Gastrocnemius medialis (tissue), 4 donors: ENCODE results near the gene NUDT14. TPM values are rescaled to one million over a fixed set of nuclear protein-coding genes. Genes with fewer than 3 reads are reported as not detected.

ENCODE experiments used
- ATAC-seq, 2 donors: fragments of 150-250 bp; one replicate each; pipeline ENCODE4 v1.9.1; 2016
- DNase-seq, 2 donors: peaks; one replicate each; pipeline ENCODE4 v3.0.0-alpha.2; 2019
- H3K27ac ChIP-seq, 4 donors: fragments of 200-600 bp; sonication (generic); 1 replicate in 1 of 4; 2 replicates in 3 of 4; pipeline ENCODE4 v1.5.1; 2016 to 2018; ENCODE audit warnings: mild to moderate bottlenecking in 2 of 4, moderate library complexity in 1 of 4
- H3K27me3 ChIP-seq, 3 donors: fragments of 200-600 bp; sonication (generic) in 2 of 3; 1 replicate in 1 of 3; 2 replicates in 2 of 3; pipeline versions ENCODE4 v1.5.1 to v1.6.0; 2016 to 2019; ENCODE audit warnings: mild to moderate bottlenecking in 1 of 3, moderate library complexity in 1 of 3
- H3K36me3 ChIP-seq, 2 donors: fragments of 200-600 bp; sonication (generic) in 1 of 2; one replicate each; pipeline ENCODE4 v1.5.1; 2017 to 2018
- H3K4me1 ChIP-seq, 2 donors: fragments of 200-600 bp; sonication (generic) in 1 of 2; one replicate each; pipeline ENCODE4 v1.5.1; 2016 to 2017; ENCODE audit warnings: mild to moderate bottlenecking in 2 of 2
- H3K4me3 ChIP-seq, 4 donors: fragments of 200-600 bp; sonication (generic) in 3 of 4; 1 replicate in 1 of 4; 2 replicates in 3 of 4; pipeline ENCODE4 v1.5.1; 2016 to 2019; ENCODE audit warnings: mild to moderate bottlenecking in 2 of 4
- H3K9me3 ChIP-seq, 3 donors: fragments of 200-600 bp; sonication (generic) in 2 of 3; 1 replicate in 1 of 3; 2 replicates in 2 of 3; pipeline ENCODE4 v1.5.1; 2016 to 2019
- POLR2A ChIP-seq, 2 donors: fragments of 450-650 bp; IDR thresholded peaks; one replicate each; pipeline ENCODE4 v1.6.1; 2017; ENCODE audit warnings: antibody characterized with exemption in 2 of 2, mild to moderate bottlenecking in 2 of 2, moderate library complexity in 2 of 2
- in situ Hi-C, 4 donors: fragments of 200-750 bp; cut with MboI; loops; one replicate each; pipeline versions ENCODE4 v1.15.0 to v1.8.0; 2017; ENCODE audit warnings: low sequenced_read_pairs in 4 of 4
- intact Hi-C: fragments of 100-400 bp; cut with DNase I; formaldehyde crosslinking; loops from one replicate; pipeline ENCODE4 v1.15.1; 2023; ENCODE audit warnings: low total_unique reads
- total RNA-seq, 4 donors: library from RNA; depleted of rRNA; stranded (reverse); fragments of >200 nt; gene quantifications; one replicate each; pipeline versions ENCODE4 v1.1.0 to v1.2.3, GENCODE V29; 2016
- TF ChIP-seq, protein P1 (sequence below), 5 experiments: fragments of 450-650 bp in 3 of 5; fragments of 200-600 bp in 2 of 5; sonication (generic) in 2 of 5; IDR thresholded peaks in 4 of 5; conservative IDR thresholded peaks in 1 of 5; 1 replicate in 4 of 5; 2 replicates in 1 of 5; pipeline ENCODE4 v1.5.1; 2016 to 2019; ENCODE audit warnings: antibody characterized with exemption in 5 of 5, mild to moderate bottlenecking in 3 of 5, moderate library complexity in 3 of 5

The NUDT14 gene
- total RNA-seq, 4 donors from 2014 or later, result 11.0 to 25.5 (median 16.4) TPM

DNA sequence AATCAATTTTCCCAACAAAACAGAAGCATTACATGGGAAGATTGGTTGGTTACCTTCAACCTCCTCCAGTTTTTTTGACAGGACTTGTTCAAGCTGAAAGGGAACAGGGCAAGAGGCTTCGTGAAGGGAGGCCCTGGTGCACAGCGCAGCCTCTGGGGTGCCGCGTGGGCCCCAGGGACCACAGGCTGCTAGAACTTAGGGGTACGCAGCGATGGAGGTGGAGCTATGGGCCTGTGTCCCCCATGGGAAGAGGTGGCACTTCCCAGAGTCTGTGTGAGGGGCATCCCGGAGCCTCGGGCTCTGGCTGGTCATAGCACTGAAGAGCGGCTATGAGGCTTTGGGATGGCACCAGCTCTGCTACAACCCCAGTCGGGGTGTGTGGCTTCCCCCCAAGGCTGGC is 45.1 kb upstream of the NUDT14 start:
- in situ Hi-C loops, result no loop called here
- H3K9me3 ChIP-seq, result no peaks in the 10 kb centered on the region
- intact Hi-C loops, result no loop called here
- no peak overlapping the region for H3K27ac ChIP-seq
- no peak for DNase-seq
- TF ChIP-seq POLR2A (IDR thresholded peaks at IDR 0.05), result no peak
- TF ChIP-seq, protein P1, sequence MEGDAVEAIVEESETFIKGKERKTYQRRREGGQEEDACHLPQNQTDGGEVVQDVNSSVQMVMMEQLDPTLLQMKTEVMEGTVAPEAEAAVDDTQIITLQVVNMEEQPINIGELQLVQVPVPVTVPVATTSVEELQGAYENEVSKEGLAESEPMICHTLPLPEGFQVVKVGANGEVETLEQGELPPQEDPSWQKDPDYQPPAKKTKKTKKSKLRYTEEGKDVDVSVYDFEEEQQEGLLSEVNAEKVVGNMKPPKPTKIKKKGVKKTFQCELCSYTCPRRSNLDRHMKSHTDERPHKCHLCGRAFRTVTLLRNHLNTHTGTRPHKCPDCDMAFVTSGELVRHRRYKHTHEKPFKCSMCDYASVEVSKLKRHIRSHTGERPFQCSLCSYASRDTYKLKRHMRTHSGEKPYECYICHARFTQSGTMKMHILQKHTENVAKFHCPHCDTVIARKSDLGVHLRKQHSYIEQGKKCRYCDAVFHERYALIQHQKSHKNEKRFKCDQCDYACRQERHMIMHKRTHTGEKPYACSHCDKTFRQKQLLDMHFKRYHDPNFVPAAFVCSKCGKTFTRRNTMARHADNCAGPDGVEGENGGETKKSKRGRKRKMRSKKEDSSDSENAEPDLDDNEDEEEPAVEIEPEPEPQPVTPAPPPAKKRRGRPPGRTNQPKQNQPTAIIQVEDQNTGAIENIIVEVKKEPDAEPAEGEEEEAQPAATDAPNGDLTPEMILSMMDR (IDR thresholded peaks at IDR 0.05 in 4 of 5, conservative IDR thresholded peaks at IDR 0.05 in 1 of 5), result no peak
- no peaks in the 10 kb centered on the region for H3K27me3 ChIP-seq
- no peak overlapping the region for H3K4me3 ChIP-seq
- peaks cover 0 to 29% of the 10 kb centered on the region in 2 donors for H3K36me3 ChIP-seq
- H3K4me1 ChIP-seq, result peaks cover 0 to 4% of the 10 kb centered on the region in 2 donors
- no peak for ATAC-seq

DNA sequence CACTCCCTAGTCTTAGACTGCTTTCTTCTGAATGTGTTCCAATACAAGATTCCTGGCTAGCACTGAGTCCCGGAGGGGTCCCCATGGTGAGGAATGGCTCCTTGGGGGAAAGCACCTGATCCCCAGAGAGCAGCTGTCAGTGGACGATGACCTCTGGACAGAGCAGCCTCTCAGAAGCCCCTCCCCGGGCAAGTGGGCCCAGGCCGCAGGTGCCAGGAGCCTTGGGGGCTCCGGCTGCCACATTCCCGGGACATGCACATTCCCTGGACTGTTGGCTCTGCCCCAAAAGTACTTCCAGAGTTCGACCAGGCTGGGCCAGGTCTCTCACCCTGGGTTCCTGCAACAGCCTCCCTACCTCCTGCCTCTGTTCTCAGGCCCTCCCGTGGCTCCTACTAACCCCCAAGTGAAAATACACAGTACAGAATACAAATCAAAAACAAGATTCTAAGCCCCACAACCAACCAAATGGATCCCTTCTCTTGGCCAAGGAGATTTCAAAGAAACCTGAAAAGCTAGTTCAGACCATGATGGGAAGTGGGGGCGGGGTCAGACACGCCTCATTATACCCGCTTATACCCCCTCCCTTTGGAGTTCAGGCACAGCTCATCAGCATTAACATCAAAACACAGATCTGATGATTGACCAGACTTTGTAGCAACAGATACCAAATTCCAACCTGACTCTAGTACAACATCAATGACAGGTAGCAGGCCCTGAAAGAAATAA is 43.9 kb upstream of the NUDT14 start:
- in situ Hi-C loops (loop anchor here in 1 of 4 donors (25.0 kb wide), 1 partner anchor 112 kb away; no protein-coding TSS in a partner anchor), intact Hi-C loops (no loop called here)
- ATAC-seq (no peak), DNase-seq (no peak)
- TF ChIP-seq, protein P1 (IDR thresholded peaks at IDR 0.05 in 4 of 5, conservative IDR thresholded peaks at IDR 0.05 in 1 of 5), result no peak
- TF ChIP-seq POLR2A (IDR thresholded peaks at IDR 0.05), result no peak
- Histone ChIP-seq H3K36me3 (peaks cover 0 to 29% of the 10 kb centered on the region in 2 donors), H3K9me3 (no peaks in the 10 kb centered on the region), H3K4me1 (peaks cover 0 to 4% of the 10 kb centered on the region in 2 donors), H3K4me3 (no peak overlapping the region), H3K27ac (no peak overlapping the region), H3K27me3 (no peaks in the 10 kb centered on the region)

DNA sequence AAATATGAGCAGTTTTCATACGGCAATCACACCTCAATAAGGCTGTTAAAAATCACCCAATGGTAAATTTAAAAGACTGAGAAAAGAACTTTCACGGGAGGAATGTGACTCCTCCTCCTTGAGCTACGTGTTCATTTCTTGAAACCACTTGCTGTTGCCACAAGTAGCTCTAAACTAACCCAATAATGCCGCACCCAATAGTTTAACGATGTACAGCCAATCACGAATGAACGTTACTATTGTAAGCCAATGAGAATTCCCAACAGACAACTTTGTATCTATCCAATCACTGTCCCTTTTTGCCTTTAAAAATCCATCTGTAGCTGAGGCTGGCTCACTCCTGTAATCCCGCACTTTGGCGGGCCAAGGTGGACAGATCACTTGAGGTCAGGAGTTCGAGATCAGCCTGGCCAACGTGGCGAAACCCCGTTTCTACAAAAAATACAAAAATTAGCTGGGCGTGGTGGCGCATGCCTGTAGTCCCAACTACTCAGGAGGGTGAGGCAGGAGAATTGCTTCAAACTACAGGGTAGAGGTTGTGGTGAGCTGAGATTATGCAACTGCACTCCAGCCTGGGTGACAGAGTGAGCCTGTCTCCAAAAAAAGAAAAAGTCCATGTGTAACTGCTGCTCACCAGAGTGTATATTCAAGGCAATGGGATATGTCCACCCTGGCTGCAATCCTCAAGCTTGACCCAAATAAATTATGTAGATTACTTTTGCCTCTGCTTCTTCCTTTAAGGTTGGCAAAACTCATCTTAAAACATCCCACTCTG is 42.8 kb upstream of the NUDT14 start:
- intact Hi-C loops (no loop called here), in situ Hi-C loops (loop anchor here in 1 of 4 donors (25.0 kb wide), 1 partner anchor 113 kb away; no protein-coding TSS in a partner anchor)
- peak; percentile 58 to 88 for ATAC-seq
- no peak for DNase-seq
- Histone ChIP-seq H3K27me3 (no peaks in the 10 kb centered on the region), H3K9me3 (no peaks in the 10 kb centered on the region), H3K4me3 (no peak overlapping the region), H3K36me3 (peaks cover 0 to 37% of the 10 kb centered on the region in 2 donors), H3K4me1 (peaks cover 0 to 4% of the 10 kb centered on the region in 2 donors), H3K27ac (peak overlapping the region in 1 of 4 donors; percentile 45)
- TF ChIP-seq POLR2A (IDR thresholded peaks at IDR 0.05), result no peak
- TF ChIP-seq, protein P1 (IDR thresholded peaks at IDR 0.05 in 4 of 5, conservative IDR thresholded peaks at IDR 0.05 in 1 of 5), result no peak

DNA sequence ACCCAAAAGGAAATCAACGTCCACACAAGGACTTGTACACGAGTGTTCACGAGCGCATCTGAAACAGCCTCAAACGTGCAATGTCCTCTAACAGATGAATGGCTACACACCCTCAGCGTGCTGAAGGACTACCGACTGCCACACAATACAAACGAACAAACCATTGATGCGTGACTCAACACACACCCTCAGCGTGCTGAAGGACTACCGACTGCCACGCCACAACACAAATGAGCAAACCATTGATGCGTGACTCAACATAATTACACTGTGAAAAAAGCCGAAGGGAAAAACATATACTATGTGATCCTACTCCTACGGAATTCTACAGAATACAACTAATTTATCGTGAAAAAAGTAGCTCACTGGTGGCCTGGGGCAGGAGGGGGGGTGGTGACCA is 42.1 kb upstream of the NUDT14 start:
- ATAC-seq, result no peak
- H3K27ac ChIP-seq, result no peak overlapping the region
- H3K36me3 ChIP-seq, result peaks cover 0 to 37% of the 10 kb centered on the region in 2 donors
- H3K4me1 ChIP-seq, result peaks cover 0 to 4% of the 10 kb centered on the region in 2 donors
- in situ Hi-C loops (loop anchor here in 1 of 4 donors (25.0 kb wide), 1 partner anchor 114 kb away; no protein-coding TSS in a partner anchor), intact Hi-C loops (no loop called here)
- DNase-seq, result no peak
- TF ChIP-seq, protein P1 (IDR thresholded peaks at IDR 0.05 in 4 of 5, conservative IDR thresholded peaks at IDR 0.05 in 1 of 5), result no peak
- TF ChIP-seq POLR2A (IDR thresholded peaks at IDR 0.05), result no peak
- H3K9me3 ChIP-seq, result no peaks in the 10 kb centered on the region
- H3K27me3 ChIP-seq, result no peaks in the 10 kb centered on the region
- H3K4me3 ChIP-seq, result no peak overlapping the region
